Left ventricle myocardium superior (tissue), 1 donor: ENCODE results near the gene INPP4B. TPM values are rescaled to one million over a fixed set of nuclear protein-coding genes. Genes with fewer than 3 reads are reported as not detected.
A peak's percentile ranks its signal among the peaks of the same experiment; 100 is the strongest.

Experiments used
- ATAC-seq: fragments of 200-7000 bp; cut with Tn5 transposase; one replicate; pipeline ENCODE4 v1.9.1; 2020; ENCODE audit warnings: mild to moderate bottlenecking, moderate library complexity
- DNase-seq: peaks from one replicate; pipeline ENCODE4 v3.0.0-alpha.2; 2020
- intact Hi-C: fragments of 100-400 bp; cut with micrococcal nuclease; formaldehyde crosslinking; loops from one replicate; pipeline ENCODE4 v1.11.0; 2022
- total RNA-seq: library from RNA; stranded (reverse); fragmentation: NEBNext Ultra II Directional; extraction: Animal tissue kit (Norgen Biotek cat#: 25700); gene quantifications from one replicate; pipeline ENCODE4 v1.2.1, GENCODE V29; 2021
- donor health status: DM: no; HTN: yes; CAD: no; lungs with severe emphysema.

The INPP4B gene
- total RNA-seq, 1 donor from 2014 or later = 15.5 TPM

GRCh38 chr4:142168181-142168580 is 677.9 kb downstream of the INPP4B start:
- intact Hi-C loops = no loop called here
- DNase-seq (no peak), ATAC-seq (no peak)

- intact Hi-C loops = no loop called here
- ATAC-seq (no peak), DNase-seq (no peak)
Measured at GRCh38 chr4:142164767-142165500, 681.2 kb downstream of the INPP4B start.

GRCh38 chr4:142161086-142161485 is 685.0 kb downstream of the INPP4B start:
- ATAC-seq (no peak), DNase-seq (no peak)
- intact Hi-C loops = no loop called here

GRCh38 chr4:142160509-142160908 is 685.6 kb downstream of the INPP4B start:
- intact Hi-C loops = no loop called here
- no peak for DNase-seq
- no peak for ATAC-seq

GRCh38 chr4:142158980-142159379 is 687.1 kb downstream of the INPP4B start:
- intact Hi-C loops = no loop called here
- DNase-seq (no peak), ATAC-seq (no peak)

GRCh38 chr4:142156256-142156655 is 689.8 kb downstream of the INPP4B start:
- intact Hi-C loops = no loop called here
- ATAC-seq (no peak), DNase-seq (no peak)

GRCh38 chr4:142155347-142155746 is 690.8 kb downstream of the INPP4B start:
- DNase-seq (no peak), ATAC-seq (peak; percentile 72)
- intact Hi-C loops = no loop called here

GRCh38 chr4:142150483-142150882 is 695.6 kb downstream of the INPP4B start:
- DNase-seq (no peak), ATAC-seq (no peak)
- intact Hi-C loops = no loop called here

- DNase-seq (no peak), ATAC-seq (no peak)
- intact Hi-C loops = no loop called here
Measured at GRCh38 chr4:142144813-142145212, 701.3 kb downstream of the INPP4B start.

GRCh38 chr4:142142366-142143054 is 703.6 kb downstream of the INPP4B start:
- intact Hi-C loops = no loop called here
- ATAC-seq (no peak), DNase-seq (no peak)

GRCh38 chr4:142141224-142141623 is 704.9 kb downstream of the INPP4B start:
- DNase-seq (no peak), ATAC-seq (no peak)
- intact Hi-C loops = no loop called here

- ATAC-seq (no peak), DNase-seq (no peak)
- intact Hi-C loops = no loop called here
Measured at GRCh38 chr4:142130666-142131065, 715.4 kb downstream of the INPP4B start.

- intact Hi-C loops = loop anchor here (5.0 to 10.0 kb wide), 3 partner anchors 225 to 717 kb away; partner anchors contain the start of gene INPP4B
- ATAC-seq (no peak), DNase-seq (no peak)
Measured at GRCh38 chr4:142129931-142130330, 716.2 kb downstream of the INPP4B start.

- no peak for ATAC-seq
- intact Hi-C loops = loop anchor here (5.0 to 10.0 kb wide), 3 partner anchors 225 to 718 kb away; partner anchors contain the start of gene INPP4B
- DNase-seq = no peak
Measured at GRCh38 chr4:142129473-142129872, 716.6 kb downstream of the INPP4B start.

GRCh38 chr4:142128529-142128928 is 717.6 kb downstream of the INPP4B start:
- DNase-seq = no peak

GRCh38 chr4:142126890-142127497 is 719.1 kb downstream of the INPP4B start:
- intact Hi-C loops = loop anchor here (5.0 to 10.0 kb wide), 3 partner anchors 228 to 720 kb away; partner anchors contain the start of gene INPP4B
- ATAC-seq (peak; percentile 65), DNase-seq (no peak)

More at GRCh38 chr4:142128529-142128928, 717.6 kb downstream of the INPP4B start:
- peak; percentile 42 for ATAC-seq
- intact Hi-C loops = loop anchor here (5.0 to 10.0 kb wide), 3 partner anchors 226 to 719 kb away; partner anchors contain the start of gene INPP4B

GRCh38 chr4:142124874-142125273 is 721.2 kb downstream of the INPP4B start:
- no peak for ATAC-seq
- intact Hi-C loops = loop anchor here (5.0 to 10.0 kb wide), 3 partner anchors 230 to 722 kb away; partner anchors contain the start of gene INPP4B
- DNase-seq = no peak

- ATAC-seq (no peak), DNase-seq (no peak)
- intact Hi-C loops = loop anchor here (10.0 kb wide), 2 partner anchors 233 to 603 kb away; no protein-coding TSS in a partner anchor
Measured at GRCh38 chr4:142121448-142122350, 724.4 kb downstream of the INPP4B start.

GRCh38 chr4:142120921-142121320 is 725.2 kb downstream of the INPP4B start:
- ATAC-seq (no peak), DNase-seq (no peak)
- intact Hi-C loops = loop anchor here (10.0 kb wide), 2 partner anchors 234 to 604 kb away; no protein-coding TSS in a partner anchor
